AG20443 (cell line): ENCODE data around the gene ACTR1B.
"Not testable (repeated sequence)": the region's sequence is repeated elsewhere in the genome, so short reads cannot be mapped to it uniquely, and the experiment has no call there.

Experiments
- DNase-seq: peaks from one replicate; pipeline ENCODE4 v3.0.0; 2012; ENCODE audit warnings: low spot score, mixed read lengths

Gene ACTR1B

DNA sequence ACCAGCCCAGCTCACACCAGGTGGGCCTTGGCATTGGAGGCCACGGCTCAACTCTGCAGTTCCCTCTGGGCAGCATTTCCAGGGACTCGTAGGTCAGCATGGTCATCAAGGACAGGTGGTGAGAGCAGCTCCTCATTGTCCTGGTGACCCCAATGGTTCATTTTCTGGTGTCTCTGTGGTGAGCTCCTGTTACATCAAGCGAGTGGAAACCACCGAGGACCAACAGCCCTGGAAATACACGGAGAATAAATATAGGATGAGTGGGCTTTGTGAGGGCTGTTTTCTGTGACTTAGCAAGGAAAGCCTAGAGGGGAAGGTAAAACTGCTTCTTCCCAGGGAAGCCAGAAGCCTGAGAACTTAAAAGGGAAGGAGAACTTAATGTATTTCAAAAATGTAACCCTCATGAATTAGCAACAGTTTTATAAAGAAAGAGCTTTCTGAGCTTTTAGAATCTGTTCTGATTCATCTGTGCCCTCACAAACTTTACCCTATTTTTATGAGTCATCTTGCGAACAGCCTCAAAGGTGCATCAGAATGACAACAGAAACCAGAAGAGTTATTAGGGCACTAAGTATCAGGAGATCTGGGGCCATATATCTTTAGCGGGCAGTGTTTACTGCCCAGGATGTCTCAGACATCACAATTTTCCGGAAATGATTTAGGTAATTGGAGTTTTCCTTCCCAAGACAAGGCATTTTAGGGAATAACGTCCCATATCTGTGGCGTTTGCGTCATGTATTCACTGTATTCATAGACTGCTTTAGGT is 24.4 kb upstream of the ACTR1B start:
- DNase-seq, result no peak

DNA sequence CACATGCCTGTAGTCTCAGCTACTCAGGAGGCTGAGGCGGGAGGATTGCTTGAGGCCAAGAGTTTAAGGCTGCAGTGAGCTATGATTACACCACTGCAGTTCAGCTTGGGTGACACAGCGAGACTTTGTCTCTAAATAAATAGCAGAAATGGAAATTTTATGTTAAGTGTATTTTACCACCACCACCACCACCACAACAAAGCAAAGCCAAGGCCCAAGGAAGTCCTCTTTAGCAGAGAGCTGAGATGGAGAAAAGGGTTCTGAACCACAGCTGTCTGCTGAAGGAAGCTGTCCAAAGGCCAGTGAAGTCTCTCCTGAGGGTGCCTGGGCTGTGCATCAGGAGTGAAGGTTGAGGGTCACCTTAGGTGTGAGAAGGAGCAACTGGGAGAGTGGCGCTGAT is 23.4 kb upstream of the ACTR1B start:
- DNase-seq, result not testable (repeated sequence)

- no peak for DNase-seq
Observed at GRCh38 chr2:97678298-97678697, 14.5 kb upstream of the ACTR1B start.

DNA sequence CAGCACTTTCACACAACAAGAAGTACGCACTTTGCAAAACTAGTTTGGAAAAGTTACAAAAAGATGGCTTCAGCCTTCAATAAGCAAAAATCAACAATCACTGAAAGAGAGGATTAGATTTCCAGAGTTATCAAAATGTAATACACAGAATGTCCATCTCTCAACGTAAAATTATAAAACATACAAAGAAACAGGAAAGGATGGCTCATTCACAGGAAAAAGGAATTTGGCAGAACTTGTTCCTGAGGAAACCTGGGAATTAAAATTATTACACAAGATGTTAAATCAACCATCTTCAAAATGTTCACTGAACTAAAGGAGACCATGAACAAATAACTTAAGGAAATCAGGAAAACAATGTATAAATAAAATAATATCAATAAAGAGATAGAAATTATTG is 13.6 kb upstream of the ACTR1B start:
- DNase-seq, result no peak

- DNase-seq, result no peak
Observed at GRCh38 chr2:97676620-97677019, 12.8 kb upstream of the ACTR1B start.

- DNase-seq, result no peak
Observed at GRCh38 chr2:97675430-97676113, 11.7 kb upstream of the ACTR1B start.

DNA sequence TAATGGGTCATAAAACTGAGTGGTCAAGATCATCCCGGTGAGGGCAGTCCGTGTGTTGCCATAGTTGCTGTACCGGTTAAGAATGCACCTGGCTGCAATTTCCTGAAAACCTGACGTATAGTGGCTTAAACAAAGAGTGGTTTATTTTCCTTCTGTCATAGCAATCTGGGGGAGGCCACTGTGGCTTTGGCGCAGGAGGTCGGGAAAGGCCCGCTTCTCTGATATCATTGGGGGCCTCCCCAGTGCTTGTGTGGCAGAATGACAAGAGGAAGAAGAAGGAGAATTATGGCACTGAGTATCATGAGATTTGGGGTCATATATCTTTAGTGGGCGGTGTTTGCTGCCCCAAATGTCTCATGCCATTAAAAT is 10.1 kb upstream of the ACTR1B start:
- DNase-seq, result no peak

DNA sequence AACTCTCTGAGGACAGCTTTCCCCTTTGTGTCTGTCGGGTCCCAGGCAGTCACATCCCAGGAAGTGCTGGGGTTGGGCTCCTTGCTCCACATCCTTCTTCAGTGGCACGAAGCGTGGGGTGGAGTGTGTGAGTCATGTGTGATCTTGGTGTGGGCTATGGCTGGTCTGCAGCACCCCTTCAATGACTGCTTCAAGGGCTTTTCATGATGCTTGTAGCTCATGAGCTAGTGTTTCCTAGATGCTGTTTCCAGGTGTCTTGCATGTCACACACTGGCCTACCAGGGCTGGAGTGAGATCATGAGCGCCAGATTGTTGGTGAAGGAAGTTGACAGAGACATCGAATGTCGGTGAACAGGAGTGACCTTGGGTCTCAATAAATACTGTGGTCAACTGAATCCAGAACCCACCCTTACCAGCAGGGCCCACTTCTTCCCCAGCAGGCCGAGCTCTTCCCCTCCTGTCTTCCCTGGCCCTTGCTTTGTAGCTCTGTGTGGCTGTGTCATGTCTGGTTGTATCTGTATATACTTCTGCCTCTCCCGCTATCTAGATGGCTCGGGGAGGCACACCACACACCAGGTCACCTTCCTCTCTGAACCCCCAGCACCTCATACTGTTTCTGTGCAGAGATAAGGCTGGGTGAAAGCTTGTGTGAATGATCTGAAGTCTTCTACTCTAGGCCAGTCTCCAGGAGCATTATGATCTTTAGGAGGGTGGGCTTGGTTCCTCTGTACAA is 9.5 kb upstream of the ACTR1B start:
- DNase-seq, result no peak

DNA sequence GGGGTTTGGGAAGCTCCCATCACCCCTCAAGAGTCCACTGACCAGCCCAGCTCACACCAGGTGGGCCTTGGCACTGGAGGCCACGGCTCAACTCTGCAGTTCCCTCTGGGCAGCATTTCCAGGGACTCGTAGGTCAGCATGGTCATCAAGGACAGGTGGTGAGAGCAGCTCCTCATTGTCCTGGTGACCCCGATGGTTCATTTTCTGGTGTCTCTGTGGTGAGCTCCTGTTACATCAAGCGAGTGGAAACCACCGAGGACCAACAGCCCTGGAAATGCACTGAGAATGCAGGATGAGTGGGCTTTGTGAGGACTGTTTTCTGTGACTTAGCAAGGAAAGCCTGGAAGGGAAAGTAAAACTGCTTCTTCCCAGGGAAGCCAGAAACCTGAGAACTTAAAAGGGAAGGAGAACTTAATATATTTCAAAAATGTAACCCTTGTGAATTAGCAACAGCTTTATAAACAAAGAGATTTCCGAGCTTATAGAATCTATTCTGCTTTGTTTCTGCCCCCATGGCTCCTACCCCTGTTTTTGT is 8.8 kb upstream of the ACTR1B start:
- DNase-seq, result not testable (repeated sequence)

GRCh38 chr2:97671526-97671925 is 7.7 kb upstream of the ACTR1B start:
- DNase-seq, result no peak

DNA sequence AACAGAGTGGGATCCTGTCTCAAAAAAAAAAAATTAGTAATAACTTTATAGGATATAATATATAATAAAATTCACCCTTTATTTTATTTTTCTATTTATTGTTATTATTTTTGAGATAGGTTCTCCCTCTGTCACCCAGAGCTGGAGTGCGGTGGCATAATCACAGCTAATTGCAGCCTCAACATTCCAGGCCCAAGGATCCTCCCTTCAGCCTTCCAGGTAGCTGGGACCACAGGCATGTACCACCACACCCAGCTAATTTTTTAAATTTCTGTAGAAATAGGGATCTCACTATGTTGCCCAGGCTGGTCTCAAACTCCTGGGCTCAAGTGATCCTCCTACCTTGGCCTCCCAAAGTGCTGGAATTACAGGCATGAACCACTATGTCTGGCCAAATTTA is 6.6 kb upstream of the ACTR1B start:
- DNase-seq, result no peak

DNA sequence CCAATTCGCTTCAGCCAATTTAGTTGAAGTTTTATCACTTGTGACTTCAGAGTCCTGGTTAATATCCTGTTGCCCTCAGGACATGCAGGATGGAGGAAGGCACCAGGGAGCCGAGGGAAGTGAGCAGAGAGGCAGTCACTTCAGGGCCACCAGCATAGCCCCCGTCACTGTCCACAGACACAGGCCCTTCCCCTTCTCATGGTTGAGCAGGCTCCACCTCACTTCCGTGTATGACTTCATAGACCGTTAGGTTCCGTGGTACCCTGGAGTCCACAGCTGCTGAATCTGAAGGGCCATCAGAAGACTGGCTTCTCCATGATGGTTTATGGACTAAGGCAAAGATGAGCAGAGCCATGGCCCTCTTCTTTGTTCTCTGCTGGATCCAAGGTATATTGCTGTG is 5.6 kb upstream of the ACTR1B start, which contains the start of gene C2orf92:
C2orf92 (plus strand) TSS at position 266 of the 400 bp plus-strand sequence; CDS start at position 342, 76 bp downstream.
- no peak for DNase-seq

DNA sequence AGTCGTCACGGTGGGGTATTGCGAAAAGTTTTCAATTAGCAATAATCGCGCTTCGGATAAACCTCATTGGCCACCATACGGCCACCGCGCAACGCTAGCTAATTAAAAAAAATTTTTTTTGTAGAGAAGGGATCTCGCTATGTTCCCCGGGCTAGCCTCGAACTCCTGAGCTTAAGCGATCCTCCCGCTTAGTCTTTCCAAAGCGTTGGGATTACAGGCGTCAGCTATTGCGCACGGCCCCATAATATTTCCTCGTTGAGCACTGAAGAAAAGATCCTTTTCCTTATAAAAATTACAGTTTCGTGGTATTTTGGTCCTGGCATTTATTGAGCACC is 759 bp upstream of the ACTR1B start:
- DNase-seq, result no peak

DNA sequence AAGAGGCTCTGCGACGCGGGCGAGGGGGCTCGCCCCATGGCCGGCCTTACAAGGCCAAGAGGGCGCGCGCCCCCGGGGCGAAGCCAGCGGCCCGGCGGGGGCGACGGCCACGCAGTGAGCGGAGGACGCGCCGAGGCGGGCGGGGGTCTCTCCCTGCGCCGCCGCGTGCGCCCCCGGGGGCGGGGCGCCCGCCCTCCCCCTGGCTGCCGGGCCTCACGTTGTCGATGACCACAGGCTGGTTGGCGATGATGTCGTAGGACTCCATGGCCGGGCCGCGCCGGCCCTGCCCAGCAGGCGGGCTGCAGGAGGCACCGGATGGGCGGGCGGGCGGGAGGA is 250 bp downstream of the ACTR1B start:
- DNase-seq, result no peak

DNA sequence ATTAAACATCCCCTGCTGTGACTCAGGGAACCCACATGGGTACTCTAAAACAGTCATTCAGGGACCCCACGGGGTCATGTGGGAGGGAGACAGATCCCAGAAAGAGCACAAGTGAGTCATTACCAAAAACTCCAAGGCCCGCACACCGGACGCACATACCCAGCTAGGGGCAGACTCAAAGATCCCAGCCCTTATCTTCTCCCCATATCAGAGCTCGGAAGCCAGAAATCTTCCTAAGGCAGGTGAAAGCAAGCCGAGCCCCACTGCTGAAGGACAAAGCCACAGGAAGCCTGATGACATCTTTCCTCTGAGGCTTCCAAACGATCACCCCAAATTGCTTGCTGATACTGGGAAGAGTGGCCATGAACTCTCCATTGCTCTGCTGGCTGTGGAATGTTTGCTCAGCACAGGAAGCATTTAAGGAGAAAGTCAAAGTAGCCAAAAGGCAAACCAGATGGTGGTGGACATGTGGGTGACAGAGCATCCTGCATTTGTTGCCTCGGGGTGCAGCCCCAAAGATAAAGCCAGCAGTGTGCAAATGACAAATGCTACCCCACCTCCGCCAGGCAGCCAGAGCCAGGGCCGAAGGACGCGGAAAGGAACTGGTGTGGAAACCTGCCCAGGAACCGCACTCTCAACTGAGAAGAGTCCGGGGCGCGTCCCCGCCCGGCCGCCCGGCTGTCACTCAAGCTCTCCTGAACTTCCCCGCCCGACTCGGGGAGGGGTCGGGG is 784 bp downstream of the ACTR1B start:
- peak; percentile 82 for DNase-seq

- DNase-seq, result no peak
Observed at GRCh38 chr2:97662386-97662894, 1.4 kb downstream of the ACTR1B start.

- no peak for DNase-seq
Observed at GRCh38 chr2:97661927-97662326, 1.9 kb downstream of the ACTR1B start.

DNA sequence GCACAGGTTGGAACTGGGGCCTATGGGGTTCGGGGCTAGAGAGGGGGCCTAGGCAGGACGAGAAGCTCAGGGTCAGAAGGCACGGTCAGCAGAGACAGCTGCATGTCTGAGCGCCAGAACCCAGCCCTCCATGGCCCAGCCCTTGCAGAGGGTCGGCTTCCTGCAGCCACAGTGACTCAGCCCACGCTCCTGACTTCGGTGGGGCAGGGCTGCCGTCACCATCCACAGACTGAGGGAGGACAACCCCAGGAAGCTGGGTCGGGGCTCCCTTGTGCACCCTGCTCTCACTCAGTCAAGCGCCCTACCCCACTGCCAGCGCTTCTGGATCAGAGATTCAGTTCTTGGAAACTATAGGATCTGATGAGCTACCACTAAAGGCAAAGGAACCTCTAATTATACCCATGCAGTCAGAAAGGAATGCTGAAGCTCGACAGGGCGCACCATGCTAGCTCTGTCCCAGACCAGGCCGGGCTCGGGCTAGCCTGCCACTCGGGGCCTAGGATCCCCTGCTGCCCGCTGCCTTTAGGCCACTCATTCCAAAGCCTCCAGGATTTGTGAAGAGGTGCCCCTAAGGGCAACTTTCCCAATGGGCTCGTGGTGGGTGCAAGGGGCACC is 3.0 kb downstream of the ACTR1B start:
- no peak for DNase-seq

DNA sequence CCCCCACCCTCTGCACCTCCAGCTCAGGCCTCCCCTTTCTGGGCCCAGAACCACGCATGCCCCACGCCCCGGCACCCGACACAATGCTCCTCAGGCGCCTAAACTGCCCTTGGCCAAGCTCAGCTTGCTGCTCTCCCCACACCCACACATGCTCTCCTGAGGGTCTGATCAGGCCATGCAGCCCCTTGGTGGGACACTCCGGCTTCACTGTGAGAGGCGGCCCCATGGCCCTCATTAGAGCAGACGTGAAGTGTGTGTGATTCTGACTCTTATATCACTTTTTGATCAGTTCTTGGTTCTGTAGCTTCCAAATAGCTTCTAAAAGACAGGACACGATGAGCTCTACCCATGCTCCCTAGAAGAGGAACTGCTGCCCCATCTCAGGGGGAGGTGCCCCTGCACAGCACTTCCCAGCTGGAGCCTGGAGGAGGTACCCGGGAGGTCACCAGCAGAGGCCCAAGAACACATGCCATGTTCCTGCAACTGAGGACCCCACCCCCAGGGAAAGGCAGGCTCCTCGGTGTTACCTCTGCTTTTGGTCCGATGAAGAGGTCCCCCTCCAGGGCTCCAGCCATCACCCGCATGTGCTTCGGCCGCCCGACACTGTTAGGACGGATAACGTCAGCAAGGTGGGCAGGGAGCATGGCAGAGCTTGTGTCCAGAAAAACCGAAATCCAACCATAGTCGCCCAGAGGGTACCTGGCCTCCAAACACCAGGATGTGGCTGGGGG is 3.6 kb downstream of the ACTR1B start:
- DNase-seq, result no peak

GRCh38 chr2:97659256-97660043 is 4.4 kb downstream of the ACTR1B start:
- no peak for DNase-seq
